ENCODE measurements around the gene CFAP107.
"Not testable (repeated sequence)": the region's sequence is repeated elsewhere in the genome, so short reads cannot be mapped to it uniquely, and the experiment has no call there.

The CFAP107 gene

DNA sequence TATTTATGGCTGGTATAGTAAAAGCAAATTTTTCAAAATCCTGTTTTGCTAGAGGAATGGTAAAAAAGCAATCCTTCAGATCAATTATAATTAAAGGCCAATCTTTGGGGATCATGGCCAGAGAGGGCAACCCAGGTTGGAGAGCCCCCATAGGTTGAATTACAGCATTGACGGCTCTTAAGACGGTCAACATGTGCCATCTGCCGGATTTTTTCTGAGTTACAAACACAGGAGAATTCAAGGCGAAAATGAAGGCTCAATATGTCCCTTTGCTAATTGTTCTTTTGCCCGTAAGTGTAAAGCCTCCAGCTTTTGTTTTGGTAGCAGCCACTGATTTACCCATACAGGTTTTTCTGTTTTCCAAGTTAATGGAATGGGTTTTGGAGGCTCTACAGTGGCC, 35.5 kb downstream of the CFAP107 start:
- not testable (repeated sequence) for DNase-seq

DNA sequence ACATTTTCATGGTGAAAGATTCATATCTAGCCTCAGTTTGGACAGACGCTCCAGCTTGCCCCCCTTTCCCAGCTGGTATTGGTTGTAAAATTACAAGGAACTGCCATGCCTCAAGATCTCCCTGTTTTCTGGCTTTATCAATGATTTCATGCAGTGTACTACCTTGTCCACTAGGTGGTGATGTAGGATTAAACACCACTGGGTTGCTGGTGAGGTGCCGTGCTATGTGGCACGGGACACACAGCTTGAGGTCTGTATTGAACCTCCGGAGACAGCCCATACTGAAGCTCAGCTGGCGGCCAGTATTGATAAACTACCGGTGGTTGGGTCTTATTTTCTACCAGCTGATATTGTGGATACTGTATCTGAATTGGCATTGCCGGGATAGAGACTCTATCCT, 37.8 kb downstream of the CFAP107 start:
- DNase-seq: not testable (repeated sequence)

DNA sequence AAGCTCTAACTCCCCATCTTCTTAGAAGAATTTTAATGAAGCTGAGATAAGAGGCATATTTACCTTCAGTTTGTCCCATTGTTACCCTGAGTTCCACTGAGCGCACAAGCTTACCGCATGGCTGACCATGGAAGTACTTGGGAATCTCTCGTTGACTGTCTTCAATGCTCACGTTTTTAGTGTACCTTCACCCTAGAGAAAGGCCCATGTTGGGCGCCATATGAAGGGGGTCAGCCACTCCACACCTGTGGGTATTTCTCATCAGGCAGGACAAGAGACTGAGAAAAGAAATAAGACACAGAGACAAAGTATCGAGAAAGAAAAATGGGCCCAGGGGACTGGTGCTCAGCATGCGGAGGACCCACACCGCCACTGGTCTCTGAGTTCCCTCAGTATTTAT, 38.7 kb downstream of the CFAP107 start:
- not testable (repeated sequence) for DNase-seq

DNA sequence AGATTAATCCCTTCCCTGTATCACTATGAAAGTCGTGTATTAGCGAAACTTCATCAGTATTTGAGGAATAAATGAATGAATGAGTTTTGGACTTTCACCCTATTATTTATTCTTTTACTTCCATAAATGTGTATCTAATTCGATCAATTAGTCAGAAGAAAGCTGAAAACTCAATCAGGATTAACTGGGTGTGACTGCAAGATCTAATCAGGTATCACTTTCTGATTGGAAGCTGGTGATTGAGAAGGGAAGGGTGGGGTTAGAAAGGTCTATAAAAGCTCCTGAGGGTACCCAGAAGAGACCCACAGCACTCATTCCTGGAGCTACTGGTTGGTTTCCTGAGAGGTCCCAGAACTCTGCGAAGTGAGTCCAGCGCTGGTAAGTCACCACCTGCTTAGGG, 45.1 kb downstream of the CFAP107 start, which contains the start of gene PRAMEF1:
PRAMEF1 (plus strand) TSS at position 301 of the 400 bp plus-strand sequence. CDS start 1,831 bp downstream, outside the sequence.
- DNase-seq: not testable (repeated sequence)

DNA sequence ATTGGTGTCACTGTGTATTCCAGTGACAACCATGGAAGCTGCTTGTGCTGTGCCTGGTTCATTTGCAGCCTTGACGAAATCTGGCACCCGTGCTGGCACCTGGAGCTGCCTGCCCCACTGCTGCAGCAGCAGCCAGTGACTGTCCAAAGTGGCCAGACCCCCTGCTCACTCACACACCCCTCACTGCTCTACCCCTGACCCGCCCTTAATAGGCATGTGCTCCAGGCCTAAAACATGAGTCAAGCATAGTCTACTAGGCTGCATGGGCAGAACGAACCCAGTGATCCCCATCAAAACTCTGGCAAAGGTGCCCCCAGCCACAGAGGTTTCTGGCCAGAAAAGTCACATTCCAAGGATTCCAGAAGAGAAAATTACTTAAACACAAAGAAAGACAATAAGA, 52.9 kb downstream of the CFAP107 start:
- no peak for DNase-seq

DNA sequence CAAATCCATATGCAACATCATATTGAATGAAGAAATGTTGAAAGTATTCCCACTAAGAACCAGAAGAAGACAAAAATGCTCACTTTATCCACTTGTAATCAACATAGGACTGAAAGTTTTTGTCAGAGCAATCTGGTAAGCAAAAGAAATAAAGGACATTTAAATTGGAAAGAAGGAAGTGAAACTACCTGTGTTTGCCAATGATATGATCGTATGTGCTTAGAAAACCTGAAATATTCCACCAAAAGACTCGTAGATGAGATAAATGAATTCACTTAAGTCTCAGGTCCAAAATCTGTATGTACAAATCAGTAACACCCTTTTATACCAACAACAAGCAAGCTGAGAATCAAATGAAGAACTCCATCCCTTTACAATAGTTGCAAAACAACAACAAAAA, 53.7 kb downstream of the CFAP107 start:
- no peak for DNase-seq

DNA sequence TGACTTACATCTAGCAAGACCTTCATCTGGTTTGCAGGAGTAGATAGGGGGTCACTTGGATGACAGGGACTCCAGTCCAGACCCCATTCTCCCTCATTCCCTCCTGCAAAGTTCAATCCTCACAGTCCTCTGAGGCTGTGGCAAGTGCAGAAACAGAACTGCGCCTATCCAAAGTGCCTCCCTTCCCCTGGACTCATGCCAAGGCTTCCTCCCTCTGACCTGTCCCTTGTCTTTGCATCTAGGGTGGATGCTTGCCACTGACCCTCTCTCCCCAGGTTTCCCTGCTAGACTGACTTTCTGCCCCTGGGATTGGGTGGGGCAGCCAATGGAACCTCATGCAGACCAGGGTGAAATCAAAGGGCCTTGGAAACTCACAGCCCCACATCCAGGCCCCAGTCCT, 63.9 kb downstream of the CFAP107 start:
- no peak for DNase-seq

DNA sequence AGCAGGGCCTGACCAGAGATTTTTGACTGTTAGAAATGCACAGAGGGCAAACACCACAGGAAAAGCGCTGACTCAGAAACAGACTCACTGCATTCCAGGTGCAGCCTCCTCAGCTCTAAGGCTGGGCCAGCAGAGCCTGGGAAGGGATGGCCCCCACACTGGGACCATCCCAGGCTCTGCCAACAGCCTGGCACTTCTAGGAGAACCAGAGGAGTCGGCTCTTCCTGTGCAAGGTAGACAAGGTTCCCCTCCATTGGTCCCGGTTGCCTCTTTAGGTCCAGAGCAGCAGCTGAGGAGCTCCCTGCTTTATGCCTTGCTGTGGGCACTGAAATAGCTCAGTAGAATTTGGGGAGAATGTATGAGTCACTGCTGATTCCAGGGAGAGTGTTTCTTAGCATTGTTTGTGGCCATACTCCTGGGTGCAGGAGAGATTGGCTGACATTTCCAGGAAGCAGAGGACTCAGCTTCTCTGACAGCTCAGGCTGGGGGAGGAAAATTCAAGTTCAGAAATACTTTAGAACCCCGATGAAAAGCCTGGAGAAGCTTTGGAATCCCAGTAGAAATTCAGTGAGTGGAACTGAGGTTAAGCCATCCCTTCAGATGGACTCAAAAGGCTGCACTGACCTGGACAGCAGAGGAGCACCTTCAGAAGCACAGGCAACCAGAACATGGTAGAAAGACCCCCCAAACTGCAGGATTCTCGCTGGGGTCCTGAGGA, 64.8 kb downstream of the CFAP107 start:
- DNase-seq: no peak

DNA sequence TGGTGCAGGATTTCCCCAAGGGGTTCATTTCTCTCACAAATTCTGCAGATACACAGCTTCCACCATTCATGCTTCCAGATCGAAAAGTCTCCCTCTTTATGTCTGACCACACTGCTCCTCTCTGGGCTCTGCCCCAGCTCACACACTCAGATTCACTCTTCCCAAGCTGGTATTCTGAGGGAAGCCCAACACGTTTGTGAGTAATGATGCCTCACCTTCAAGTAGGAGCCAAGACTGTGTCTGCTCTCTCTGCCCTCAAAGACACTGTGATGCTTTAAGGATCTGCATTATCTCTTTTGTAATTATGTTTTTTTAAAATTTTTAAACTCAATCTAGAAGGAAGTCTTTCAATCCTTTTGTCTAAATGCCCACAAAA, 65.4 kb downstream of the CFAP107 start:
- DNase-seq: no peak

All from activated CD4-positive, alpha-beta T cell treated with anti-CD3 and anti-CD28 coated beads for 1 hour (primary cell).